ENCODE measurements around the gene SEMA4B.
"Not testable (repeated sequence)": the region's sequence is repeated elsewhere in the genome, so short reads cannot be mapped to it uniquely, and the experiment has no call there.

SEMA4B gene

DNA sequence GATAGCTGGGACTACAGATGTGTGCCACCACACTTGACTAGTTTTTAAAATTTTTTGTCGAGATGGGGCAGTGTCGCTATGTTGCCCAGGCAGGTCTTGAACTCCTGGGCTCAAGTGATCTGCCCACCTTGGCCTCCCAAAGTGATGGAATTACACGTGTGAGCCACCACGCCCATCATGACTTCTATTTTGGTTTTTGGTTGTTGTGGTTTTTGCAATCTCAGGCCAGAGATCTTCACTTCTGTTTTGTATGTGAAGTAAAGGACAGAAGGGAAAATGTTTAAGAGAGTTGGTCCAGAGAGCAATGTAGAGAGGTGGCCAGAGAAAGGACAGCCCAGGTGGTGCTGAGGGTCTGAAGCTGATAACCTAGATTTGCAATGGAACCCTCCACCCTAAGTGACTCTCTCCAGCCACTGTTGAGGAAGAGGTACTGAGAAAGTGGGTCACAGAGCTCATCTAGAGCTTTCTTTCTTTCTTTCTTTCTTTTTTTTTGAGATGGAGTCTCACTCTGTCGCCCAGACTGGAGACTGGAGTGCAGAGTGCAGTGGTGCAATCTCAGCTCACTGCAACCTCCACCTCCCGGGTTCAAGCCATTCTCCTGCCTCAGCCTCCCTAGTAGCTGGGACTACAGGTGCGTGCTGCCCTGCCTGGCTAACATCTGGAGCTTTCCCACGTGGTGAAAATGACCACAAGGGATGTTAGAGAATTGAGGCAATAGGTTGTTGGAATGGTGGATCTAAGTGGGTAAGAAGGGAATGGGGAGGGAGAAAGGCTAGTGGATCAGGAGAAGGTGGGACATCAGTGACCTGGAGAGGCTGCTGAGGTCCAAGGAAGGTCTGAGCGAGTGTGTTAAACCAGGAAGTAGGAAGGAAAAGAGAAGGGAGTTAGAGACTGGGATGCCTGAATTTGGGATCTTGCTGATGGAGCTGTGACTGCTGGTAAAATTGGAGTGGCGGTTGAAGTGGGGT lies 22.4 kb upstream of the SEMA4B start:
- no peak for DNase-seq (ENCODE audit: low spot score)

DNA sequence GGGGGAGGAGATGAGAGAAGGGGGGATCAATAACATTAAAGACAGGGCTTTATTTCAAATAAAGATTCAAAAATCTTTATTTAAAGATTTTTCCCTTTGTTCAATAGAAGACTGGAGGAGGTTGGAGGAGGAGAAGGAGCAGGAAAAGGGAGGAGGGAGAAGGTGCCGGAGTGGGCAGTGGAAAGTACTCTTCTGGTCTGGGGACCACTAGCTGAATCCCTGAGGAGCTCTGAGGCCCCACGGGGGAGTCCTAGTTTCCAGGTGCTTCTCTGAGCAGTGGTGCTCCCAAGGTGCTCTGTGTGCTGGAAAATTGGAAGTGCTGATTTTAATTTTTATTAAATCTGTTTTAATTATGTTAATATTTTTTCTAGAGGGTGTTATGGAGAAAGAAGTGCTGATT lies 19.4 kb upstream of the SEMA4B start:
- DNase-seq (ENCODE audit: low spot score), result no peak

DNA sequence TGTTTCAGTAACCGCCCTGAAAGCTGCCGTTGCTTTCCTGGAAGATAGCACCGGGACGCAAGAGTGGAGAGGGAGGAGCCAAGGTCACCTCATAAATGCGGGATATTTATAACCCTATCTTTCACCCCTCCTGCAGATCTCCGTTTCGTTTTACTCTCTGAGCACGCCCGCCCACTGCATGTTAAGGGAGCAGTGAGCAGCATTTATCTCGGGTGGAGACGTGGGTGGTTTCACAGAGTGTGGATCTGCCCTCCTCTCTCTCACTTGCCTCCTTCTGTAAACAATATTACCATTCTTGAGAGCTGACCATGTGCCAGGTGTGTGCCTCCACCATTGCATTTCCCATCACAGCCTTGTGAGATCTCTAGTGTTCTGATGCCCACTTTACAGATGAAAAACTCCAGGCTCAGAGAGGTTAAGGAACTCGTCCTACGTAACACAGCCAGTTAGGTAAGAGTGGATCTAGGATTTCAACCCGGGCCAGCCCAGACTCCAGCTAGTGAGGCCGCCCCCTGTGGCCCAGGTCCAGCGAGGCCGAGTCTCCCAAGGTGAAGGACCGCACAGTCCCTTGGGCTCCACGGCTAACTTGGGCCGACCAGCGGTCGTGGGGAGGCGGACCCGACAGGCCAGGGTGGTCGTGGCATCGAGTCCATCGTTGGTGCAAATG lies 16.9 kb upstream of the SEMA4B start:
- peak; percentile 90 for DNase-seq (ENCODE audit: low spot score)

DNA sequence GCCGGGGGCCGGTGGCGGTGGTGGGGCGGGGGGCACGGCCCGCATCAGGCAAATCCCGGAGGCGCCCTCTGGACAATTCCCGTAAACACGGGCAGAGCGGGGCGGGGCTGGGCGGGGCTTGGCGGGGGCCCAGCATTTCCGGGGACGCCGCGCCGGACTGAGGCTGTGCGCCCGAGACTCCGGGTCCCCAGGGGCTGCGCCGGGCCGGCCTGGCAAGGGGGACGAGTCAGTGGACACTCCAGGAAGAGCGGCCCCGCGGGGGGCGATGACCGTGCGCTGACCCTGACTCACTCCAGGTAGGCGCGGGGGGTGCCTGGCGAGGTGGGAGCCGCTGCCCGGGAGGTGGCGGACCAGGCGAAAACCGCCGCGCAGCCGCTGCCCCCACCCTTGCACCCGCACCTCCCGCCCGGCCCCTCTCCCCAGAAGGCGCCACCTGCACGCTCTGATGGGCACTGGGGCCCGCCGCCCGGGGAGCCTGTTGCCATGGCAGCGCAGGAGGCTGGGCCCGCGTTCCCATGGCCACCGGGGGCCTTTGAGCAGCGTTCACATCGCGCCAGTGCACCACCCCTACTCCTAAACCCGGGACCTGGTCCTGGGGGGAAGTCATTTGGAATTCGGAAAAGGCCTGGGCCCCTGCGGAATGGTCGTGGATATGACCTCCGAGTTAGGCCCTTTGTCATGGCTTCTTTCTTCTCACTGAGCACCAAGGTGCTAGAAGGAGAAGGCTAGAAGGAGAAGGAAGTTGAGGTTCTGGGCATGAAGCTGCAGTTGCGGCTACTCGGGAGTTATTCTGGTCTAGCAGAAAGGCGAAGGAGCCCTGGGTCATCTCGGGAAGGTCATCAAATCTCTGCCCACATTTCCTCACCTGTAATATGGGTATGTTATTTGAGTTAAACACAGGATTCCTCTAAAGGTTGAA lies 16.1 kb upstream of the SEMA4B start:
- peak; percentile 67 for DNase-seq (ENCODE audit: low spot score)

DNA sequence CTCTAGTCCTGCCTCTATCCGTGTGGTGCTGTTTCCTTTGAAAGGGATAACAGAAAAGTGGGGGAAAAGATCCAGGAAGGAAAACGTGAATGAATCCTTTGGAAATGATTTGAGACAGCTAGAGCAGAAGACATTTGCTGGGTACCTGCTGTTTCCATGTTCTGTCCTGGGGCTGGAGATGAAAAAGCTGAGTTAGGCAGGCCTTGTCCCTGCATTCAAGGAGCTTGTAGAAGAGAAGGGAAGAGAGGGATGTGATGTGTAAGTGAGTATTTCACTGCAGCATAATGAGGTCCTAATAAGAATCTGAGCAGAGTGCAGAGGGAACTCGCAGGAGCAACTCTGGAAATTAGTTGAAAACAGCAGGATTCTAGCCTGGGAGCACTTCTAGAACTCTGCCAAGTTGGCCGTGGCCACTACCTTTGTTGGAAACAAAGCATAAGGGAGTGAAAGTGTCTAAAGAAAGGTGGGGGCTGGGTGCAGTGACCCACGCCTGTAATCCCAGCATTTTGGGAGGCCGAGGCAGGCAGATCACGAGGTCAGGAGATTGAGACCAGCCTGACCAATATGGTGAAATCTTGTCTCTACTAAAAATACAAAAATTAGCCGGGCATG lies 13.8 kb upstream of the SEMA4B start:
- no peak for DNase-seq (ENCODE audit: low spot score)

DNA sequence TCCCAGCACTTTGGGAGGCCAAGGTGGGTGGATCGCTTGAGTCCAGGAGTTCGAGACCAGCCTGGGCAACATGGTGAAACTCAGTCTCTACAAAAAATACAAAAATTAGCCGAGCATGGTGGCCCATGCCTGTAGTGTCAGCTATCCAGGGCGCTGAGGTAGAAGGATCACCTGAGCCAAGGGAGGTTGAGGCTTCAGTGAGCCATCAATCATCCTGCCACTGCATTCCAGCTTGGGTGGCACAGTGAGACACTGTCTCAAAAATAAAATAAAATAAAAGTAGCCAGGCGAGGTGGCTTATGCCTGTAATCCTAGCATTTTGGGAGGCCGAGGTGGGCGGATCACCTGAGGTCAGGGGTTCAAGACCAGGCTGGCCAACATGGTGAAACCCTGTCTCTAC lies 13.1 kb upstream of the SEMA4B start:
- not testable (repeated sequence) for DNase-seq (ENCODE audit: low spot score)

DNA sequence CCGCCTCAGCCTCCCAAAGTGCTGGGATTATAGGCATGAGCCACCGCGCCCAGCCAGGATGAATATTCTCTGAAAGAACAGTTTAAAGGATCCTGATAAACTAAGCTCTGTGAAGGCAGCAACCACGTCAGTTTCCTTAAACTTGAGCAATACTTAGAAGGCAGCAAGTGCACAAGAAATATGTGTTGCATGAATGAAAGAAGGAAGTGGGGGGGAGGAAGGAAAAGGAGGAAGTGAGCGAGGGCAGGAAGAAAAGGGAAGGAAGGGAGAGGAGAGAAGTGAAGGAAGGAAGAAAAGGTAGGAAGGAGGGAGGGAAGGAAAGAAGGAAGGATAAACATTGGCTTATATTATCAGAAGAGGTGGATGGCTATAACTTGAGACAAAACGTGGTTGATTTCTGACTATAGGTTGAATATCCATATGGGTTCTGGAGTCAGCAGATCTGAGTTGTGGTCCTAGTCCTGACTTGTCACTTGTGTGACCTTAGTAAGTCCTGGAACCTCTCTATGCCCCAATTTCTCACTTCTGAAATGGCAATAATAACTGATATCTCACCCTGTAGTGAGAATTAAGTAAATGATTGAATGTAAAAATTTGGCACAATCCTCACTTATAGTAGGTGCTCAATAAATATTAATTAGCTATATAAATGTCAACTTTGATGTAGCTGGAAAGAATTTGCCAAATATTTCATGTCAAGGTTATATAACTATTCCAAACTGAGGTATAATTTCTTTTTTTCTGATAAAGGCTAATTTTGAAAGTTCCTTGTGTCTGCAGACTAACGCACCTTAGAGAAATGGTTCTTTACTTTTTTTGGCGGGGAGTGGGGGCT lies 12.0 kb upstream of the SEMA4B start:
- DNase-seq (ENCODE audit: low spot score), result no peak

DNA sequence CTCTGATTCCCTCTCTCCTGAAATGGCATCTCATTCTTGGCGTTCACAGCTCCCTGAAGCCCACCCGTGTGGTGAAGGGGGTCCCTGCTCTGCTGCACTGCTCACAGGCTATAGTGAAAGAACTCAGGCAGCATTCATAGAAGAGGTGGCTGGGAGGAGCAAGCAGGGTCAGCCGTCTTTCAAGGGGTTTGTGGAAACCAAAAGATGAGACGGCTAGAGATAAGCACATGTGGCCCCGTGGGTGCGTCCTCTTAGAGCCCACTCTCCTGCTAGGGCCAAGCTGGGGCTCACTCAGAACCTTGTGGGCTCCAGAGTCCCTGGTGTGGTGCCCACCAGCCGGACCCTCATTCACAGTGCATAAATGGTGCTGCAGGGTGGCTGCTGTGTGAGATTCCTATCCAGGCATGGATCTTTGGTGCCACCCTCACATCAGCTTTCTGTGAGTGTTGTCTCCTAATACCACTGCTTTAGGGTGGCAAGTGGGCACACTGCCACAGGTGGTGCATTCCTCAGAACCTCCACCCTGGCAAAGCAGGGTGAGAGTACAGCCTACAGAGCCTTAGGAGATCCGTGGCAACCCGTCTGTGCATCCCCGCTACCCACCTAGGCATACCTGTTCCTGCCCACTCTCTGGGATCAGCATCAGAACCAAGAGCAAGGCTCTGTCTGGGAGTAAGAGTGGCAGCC lies 11.2 kb upstream of the SEMA4B start:
- DNase-seq (ENCODE audit: low spot score), result peak; percentile 72

DNA sequence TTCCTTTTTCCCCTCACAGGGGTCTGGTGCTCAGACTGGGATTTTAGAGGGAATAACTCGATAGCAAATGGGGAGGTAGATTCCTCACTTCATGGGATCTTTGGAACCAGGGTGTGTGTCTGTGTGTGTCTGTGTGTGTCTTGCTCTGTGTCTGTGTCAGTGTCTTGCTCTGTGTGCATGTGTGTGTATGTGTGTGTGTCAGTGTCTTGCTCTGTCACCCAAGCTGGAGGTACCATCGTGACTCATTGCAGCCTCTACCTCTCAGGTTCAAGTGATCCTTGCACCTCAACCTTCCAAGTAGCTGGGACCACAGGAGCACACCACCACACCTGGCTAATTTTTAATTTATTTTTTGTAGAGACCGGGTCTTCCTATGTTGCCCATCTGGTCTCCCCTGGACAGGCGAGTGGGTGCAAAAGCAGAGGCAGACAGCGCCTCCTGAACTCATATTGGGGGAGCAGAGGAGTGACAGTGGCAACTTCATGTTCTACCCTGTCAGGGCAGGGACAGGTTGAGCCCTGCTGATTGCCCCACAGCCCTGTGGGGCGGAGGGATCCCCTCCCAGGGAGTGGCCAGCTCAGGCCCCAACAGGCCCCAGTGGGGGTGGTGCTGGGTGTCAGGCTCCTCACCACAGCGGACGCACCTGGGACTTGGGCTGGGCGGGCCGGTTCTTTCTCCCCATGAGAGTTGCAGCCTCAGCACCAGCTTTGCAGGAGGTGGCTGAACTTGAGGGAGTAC lies 10.4 kb upstream of the SEMA4B start:
- DNase-seq (ENCODE audit: low spot score), result peak; percentile 72

DNA sequence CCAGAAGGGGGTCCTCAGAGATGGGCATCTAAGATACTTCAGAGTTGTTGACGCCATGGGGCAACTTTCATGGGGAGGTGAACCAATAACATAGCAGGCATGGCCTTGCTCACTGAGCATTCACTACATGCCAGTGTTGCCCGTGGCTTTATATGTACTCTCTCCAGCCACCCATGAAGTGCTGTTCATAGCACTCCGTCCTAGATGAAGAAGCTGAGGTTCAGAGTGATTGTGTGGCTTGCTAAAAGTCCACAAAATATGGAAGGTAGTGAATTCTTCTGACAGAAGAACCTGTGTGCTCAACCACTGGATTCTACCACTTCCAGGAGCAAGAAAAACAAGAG lies 9.8 kb upstream of the SEMA4B start:
- no peak for DNase-seq (ENCODE audit: low spot score)

DNA sequence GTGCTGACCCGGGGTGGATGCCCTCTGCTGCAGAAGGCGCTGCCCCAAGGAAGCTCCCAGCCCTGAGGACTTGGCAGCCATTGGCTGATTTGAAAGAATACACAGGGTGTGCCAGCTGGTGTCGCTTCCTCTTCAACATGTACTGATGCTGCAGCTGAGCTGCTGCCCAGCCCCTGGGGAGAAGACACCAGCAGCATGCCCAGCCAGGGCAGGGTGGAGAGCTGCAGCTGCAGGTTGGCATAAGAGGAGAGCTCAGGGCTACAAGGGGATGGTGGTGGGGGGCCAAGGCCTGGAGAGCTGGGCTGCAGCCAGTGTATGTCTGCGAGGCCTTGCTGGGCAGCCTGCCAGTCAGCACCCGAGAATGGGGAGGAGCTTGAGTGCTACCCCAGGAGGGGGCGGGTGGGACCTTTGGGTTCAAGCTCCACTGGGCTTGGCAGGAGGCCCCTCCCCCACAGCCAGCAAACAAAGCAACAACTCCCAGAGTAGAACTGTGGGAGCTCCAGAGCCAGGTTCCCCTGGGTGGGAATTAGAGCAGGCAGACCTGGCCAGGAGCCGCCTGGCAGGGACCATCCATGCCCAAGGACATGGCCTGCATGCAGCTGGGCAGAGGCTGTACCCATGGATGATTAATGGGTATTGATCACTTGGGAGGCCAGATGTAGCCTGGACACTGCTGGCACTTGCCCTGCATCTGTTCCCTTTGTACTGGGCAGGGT lies 9.2 kb upstream of the SEMA4B start:
- DNase-seq (ENCODE audit: low spot score), result peak; percentile 71

DNA sequence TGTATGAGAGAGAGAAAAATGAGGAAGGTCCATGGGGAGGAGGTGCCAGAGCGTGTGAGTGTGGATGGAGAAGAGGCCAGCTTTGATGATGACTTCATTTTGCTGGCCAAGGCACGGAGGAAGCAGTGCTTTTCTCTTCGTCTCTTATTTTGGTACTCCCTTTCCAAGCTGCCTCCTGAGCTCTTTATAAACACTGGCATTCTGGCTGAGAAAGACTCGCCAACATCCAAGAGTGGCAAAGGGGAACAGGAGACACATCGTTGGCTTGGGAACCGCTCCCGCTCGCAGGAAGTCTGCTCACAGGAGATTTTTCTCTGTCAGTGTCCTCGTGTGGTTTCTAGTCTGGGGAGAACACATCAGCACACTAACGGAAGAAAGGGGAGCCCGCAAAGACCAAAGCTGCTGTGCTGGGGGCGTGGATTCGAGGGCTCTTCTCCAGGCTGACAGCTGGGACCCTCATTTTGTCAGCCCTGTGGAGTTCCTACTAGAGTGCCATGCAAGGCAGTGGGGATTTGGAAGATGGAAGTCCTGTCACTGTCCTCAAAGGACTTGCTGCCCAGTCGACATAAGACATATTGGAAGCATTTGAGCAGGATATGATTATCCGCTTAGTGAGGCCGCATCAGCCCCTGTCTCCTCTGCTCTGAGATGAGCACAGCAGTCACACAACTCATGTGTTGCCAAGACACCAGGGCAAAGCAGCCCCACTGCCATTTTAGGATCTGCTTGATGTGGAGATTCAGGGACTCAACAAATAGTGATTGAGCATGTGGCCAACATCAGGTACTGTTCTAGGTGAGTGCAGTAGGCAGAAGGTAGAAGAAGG lies 8.0 kb upstream of the SEMA4B start:
- no peak for DNase-seq (ENCODE audit: low spot score)

DNA sequence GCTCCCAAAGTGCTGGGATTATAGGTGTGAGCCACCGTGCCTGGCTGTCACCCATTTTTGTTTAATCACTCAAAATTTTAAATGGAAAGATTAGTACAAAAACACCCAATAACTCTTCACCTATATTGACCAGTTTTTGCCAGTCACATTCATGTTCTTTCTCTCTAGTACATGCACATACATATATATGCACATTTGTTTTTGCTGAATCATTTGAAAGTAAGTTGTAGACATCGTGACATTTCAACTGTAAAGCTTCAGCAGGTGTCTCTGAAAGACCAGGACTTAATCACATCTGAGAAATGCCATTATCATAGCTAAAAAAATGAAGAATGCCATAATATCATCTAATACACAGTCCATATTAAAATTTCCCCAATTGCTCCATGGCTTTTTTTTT lies 6.5 kb upstream of the SEMA4B start:
- no peak for DNase-seq (ENCODE audit: low spot score)

DNA sequence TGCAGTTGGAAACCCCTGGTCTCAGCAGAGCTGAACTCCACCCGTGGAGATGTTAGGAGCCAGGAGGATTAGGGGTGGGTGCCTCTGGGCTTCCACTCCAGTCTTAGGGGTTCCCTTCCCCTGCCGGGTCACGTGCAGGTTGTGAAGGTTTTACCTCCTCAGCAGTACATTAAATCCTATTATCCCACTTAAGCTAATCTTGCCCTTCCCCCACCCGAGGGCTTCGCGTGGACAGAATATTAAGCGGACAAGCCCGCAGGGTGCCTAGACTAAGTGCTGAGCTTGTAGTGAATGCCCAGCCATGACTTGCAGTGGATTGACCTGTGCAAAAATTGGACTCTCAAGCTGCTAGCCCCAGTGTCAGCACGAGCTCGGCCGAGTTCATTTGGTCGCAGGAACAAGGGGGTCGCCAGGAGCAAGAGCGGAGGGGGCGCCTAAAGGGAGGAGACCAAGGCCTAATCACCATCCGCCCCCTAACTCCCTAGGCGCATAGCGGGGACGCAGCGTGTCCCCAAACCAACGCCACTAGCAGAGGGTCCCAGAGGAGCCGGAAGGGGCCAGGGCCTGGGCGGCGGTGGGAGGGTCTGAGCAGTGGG lies 498 bp upstream of the SEMA4B start:
- no peak for DNase-seq (ENCODE audit: low spot score)

DNA sequence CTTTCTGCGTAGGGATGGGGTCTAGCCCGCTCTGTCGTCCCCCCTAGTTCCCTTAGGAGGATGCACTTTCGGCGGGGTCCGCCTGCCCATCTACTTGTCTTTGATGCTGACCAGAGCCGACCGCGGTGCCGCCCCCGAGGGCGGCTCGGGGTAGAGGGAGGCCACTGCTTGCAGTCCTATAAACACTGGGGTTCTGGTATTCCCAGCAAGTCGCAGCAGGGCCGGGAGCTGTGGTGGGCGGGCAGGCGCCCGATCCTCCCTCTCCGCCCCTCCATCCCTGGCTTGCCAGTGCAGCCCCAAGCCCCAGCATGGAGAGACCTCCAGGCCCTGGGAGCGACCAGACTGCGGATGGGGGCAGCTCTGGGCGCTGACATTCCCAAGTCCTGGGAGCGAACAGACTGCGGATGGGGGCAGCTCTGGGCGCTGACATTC lies 830 bp downstream of the SEMA4B start:
- DNase-seq (ENCODE audit: low spot score), result no peak

DNA sequence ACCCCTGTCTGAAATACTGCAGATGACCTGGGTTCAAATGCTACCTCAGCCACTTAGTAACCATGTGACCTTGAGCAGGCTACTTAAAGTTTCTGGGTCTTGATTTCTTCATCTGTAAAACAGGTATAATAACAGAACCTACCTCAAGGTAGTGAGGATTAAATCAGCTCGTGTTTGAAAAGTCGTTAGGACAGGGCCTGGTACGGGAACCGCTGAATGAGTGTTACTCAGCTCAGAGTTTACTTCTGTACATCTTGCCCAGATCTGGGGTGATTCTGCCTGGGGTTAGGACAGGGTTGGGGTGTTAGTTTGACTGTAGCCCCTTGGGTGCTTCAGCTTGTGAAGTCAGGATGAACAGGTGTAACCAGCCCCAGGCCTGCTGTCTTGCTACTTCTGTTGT lies 1.8 kb downstream of the SEMA4B start:
- no peak for DNase-seq (ENCODE audit: low spot score)

DNA sequence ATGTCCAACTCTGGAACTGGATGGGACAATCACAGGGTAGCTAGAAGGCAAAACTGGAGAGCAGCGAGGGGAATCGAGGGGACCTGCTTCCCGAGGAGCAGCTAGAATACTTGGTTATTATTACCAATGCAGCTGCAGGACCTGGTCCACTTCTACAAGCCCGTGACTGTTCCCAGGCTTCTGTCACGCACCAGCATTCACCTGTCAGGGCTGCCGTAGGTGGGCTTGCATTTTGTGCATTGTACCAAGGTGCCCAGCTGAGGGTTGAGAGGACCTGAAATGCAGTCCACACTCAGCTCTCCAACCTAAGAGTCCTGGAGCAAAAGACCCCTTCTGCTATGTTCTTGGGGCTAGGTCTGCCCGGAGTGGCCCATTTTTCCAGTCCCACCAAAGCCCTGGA lies 2.3 kb downstream of the SEMA4B start:
- no peak for DNase-seq (ENCODE audit: low spot score)

DNA sequence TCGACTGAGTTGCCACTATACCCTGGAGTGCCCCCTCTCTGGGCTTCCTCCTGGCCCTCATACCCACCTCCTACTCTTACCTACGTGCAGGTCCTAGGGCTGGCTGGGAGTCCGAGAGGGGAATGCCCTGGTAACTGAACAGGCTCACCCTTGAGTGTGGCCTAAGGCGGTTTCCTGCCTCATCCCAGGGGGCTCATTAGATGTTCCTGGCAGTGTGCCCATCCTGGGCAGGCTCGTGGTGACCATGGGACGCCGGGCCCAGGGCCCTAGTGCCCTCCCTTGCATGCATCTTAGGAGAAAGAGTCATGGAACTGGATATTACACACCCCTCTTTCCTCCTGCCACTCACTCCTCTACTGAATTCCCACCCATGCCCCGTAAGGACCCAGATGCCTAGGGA lies 2.8 kb downstream of the SEMA4B start:
- no peak for DNase-seq (ENCODE audit: low spot score)
